ENCODE data around the gene SLC4A8. TPM values are rescaled to one million over a fixed set of nuclear protein-coding genes. Genes with fewer than 3 reads are reported as not detected.

The SLC4A8 gene
- total RNA-seq, 1 experiment from 2014 or later, result 1.4 TPM

DNA sequence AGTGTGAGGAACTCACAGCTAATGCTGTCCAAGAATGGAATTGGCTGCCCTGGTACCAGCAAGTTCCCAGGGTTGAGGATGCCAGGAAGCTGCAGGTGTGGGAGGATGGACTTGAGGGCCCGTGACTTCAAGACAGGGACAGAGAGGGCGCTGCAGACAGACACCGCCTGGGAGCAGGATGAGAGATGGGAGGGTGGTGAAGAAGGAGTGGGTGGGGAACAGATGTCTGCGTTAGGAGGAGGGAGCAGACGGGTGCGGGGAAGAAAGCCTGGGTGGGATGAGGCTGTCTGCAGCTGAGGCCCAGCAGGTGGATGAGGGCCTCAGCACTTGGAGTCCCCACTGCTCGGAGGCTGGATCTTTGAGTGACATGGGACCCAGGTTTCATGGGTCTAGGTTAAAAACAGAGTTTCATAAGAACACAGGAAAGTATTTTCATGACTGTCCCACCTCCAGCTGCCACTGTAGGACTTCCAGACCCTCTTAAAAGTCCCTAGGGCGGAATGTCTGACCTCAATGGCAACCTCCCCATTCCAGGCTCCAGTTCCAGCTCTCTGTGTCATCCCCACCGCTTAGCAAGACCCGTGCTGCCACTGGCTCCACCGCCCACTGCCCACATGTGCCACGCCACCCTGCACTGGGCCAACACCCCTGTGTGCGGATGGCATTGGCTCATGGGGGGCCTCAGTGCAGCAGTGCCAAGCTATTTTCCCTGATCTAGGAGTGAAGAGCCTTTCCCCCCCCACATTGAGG lies 96.1 kb downstream of the SLC4A8 start:
- DNase-seq (ENCODE audit: low read depth, low spot score) (no peak), ATAC-seq (no peak; the same call in 1 of the 2 replicates)
- H3K27me3 ChIP-seq (ENCODE audit: insufficient read depth, low read length), result peaks cover 4% of the 10 kb centered on the region; the same call in 1 of the 2 replicates
- no peak overlapping the region for H2AFZ ChIP-seq (ENCODE audit: low read depth, low read length, poor library complexity, severe bottlenecking)
- TF ChIP-seq RAD21 (IDR thresholded peaks at IDR 0.05; ENCODE audit: low read depth), result no peak
- TF ChIP-seq, protein P1, sequence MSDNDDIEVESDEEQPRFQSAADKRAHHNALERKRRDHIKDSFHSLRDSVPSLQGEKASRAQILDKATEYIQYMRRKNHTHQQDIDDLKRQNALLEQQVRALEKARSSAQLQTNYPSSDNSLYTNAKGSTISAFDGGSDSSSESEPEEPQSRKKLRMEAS (IDR thresholded peaks at IDR 0.05), result no peak
- TF ChIP-seq POLR2A (IDR thresholded peaks at IDR 0.05; ENCODE audit: borderline replicate concordance, extremely low read depth, insufficient read depth, insufficient read length), result no peak
- no peak for TF ChIP-seq SP1 (IDR thresholded peaks at IDR 0.05; ENCODE audit: low read depth)
- no peak for TF ChIP-seq YY1 (IDR thresholded peaks at IDR 0.05; ENCODE audit: extremely low read depth, insufficient replicate concordance, low read depth, low read length)
- TF ChIP-seq, protein P2, sequence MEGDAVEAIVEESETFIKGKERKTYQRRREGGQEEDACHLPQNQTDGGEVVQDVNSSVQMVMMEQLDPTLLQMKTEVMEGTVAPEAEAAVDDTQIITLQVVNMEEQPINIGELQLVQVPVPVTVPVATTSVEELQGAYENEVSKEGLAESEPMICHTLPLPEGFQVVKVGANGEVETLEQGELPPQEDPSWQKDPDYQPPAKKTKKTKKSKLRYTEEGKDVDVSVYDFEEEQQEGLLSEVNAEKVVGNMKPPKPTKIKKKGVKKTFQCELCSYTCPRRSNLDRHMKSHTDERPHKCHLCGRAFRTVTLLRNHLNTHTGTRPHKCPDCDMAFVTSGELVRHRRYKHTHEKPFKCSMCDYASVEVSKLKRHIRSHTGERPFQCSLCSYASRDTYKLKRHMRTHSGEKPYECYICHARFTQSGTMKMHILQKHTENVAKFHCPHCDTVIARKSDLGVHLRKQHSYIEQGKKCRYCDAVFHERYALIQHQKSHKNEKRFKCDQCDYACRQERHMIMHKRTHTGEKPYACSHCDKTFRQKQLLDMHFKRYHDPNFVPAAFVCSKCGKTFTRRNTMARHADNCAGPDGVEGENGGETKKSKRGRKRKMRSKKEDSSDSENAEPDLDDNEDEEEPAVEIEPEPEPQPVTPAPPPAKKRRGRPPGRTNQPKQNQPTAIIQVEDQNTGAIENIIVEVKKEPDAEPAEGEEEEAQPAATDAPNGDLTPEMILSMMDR (IDR thresholded peaks at IDR 0.05 in 2 of 3, conservative IDR thresholded peaks at IDR 0.05 in 1 of 3; ENCODE audit: borderline replicate concordance in 1 of 3, insufficient read depth in 1 of 3, low read depth in 2 of 3, low read length in 2 of 3), result no peak; a peak in 1 of 6 replicates
- no peak for TF ChIP-seq POLR2AphosphoS5 (IDR thresholded peaks at IDR 0.05; ENCODE audit: low read depth, low read length)
- no peak for TF ChIP-seq EZH2phosphoT487 (IDR thresholded peaks at IDR 0.05; ENCODE audit: borderline replicate concordance)
- TF ChIP-seq SRF (IDR thresholded peaks at IDR 0.05; ENCODE audit: low read depth), result no peak
- TF ChIP-seq, protein P3, sequence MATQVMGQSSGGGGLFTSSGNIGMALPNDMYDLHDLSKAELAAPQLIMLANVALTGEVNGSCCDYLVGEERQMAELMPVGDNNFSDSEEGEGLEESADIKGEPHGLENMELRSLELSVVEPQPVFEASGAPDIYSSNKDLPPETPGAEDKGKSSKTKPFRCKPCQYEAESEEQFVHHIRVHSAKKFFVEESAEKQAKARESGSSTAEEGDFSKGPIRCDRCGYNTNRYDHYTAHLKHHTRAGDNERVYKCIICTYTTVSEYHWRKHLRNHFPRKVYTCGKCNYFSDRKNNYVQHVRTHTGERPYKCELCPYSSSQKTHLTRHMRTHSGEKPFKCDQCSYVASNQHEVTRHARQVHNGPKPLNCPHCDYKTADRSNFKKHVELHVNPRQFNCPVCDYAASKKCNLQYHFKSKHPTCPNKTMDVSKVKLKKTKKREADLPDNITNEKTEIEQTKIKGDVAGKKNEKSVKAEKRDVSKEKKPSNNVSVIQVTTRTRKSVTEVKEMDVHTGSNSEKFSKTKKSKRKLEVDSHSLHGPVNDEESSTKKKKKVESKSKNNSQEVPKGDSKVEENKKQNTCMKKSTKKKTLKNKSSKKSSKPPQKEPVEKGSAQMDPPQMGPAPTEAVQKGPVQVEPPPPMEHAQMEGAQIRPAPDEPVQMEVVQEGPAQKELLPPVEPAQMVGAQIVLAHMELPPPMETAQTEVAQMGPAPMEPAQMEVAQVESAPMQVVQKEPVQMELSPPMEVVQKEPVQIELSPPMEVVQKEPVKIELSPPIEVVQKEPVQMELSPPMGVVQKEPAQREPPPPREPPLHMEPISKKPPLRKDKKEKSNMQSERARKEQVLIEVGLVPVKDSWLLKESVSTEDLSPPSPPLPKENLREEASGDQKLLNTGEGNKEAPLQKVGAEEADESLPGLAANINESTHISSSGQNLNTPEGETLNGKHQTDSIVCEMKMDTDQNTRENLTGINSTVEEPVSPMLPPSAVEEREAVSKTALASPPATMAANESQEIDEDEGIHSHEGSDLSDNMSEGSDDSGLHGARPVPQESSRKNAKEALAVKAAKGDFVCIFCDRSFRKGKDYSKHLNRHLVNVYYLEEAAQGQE (IDR thresholded peaks at IDR 0.05; ENCODE audit: low read depth), result no peak
- no peak for TF ChIP-seq ELF1 (IDR thresholded peaks at IDR 0.05; ENCODE audit: borderline replicate concordance, low read depth)
- TF ChIP-seq EGR1 (IDR thresholded peaks at IDR 0.05; ENCODE audit: low read depth), result no peak
- no peak for TF ChIP-seq FOSL1 (IDR thresholded peaks at IDR 0.05; ENCODE audit: low read depth)
- no peak for TF ChIP-seq ZFX (IDR thresholded peaks at IDR 0.05)
- TF ChIP-seq TCF7L2 (IDR thresholded peaks at IDR 0.05; ENCODE audit: borderline replicate concordance, extremely low read depth, insufficient read depth, insufficient read length), result no peak
- no peak for TF ChIP-seq CBX3 (IDR thresholded peaks at IDR 0.05; ENCODE audit: low read depth)
- TF ChIP-seq EZH2 (IDR thresholded peaks at IDR 0.05), result no peak
- TF ChIP-seq, protein P4, sequence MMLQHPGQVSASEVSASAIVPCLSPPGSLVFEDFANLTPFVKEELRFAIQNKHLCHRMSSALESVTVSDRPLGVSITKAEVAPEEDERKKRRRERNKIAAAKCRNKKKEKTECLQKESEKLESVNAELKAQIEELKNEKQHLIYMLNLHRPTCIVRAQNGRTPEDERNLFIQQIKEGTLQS (IDR thresholded peaks at IDR 0.05), result no peak
- TF ChIP-seq ZNF274 (IDR thresholded peaks at IDR 0.05; ENCODE audit: low read depth, low read length), result no peak
- TF ChIP-seq SIN3A (IDR thresholded peaks at IDR 0.05; ENCODE audit: low read depth), result no peak
- intact Hi-C loops (cut with micrococcal nuclease), result no loop called here
- no peaks in the 10 kb centered on the region for H3K36me3 ChIP-seq (ENCODE audit: control insufficient read depth in 1 of 2, insufficient read depth in 2 of 2, low read length in 2 of 2)
- ChIA-PET CTCF (interaction anchor here (0.6 to 4.4 kb wide), 7 partner anchors 8 to 354 kb away, joined by 3 to 29 read pairs (median 3); no protein-coding TSS in a partner anchor), RAD21 (ENCODE audit: low non-redundant PET in 1 of 2, low total read pairs in 2 of 2, uncharacterized antibody in 2 of 2, unreplicated experiment in 2 of 2) (no interaction called here), POLR2A (no interaction called here)
- H3K27ac ChIP-seq (ENCODE audit: low read depth, low read length), result no peak overlapping the region
- BruUV-seq (replicated peaks), result no TSS peak
- no peak overlapping the region for H3K9ac ChIP-seq (ENCODE audit: low read length)
- H3K79me2 ChIP-seq (ENCODE audit: insufficient read depth, low read length), result no peaks in the 10 kb centered on the region
- no peaks in the 10 kb centered on the region for H3K9me2 ChIP-seq (ENCODE audit: insufficient read depth)
- no peaks in the 10 kb centered on the region for H4K20me1 ChIP-seq (ENCODE audit: insufficient read depth)
- no peak overlapping the region for H3K4me3 ChIP-seq (replicated peaks in 1 of 2; ENCODE audit: low read depth in 1 of 2, low read length in 2 of 2)
- H3K4me1 ChIP-seq (ENCODE audit: control insufficient read depth in 1 of 2, insufficient read depth in 2 of 2, low read length in 2 of 2), result no peaks in the 10 kb centered on the region
- H3K9me3 ChIP-seq (ENCODE audit: control insufficient read depth in 1 of 2, insufficient read depth in 1 of 2, low read depth in 1 of 2, low read length in 2 of 2), result no peaks in the 10 kb centered on the region
- H3K4me2 ChIP-seq (ENCODE audit: low read length), result no peak overlapping the region

Measured in HCT116 (cell line).